ENCODE data around the gene LRRC42. TPM values are rescaled to one million over a fixed set of nuclear protein-coding genes. Genes with fewer than 3 reads are reported as not detected.
"Not testable (repeated sequence)": the region's sequence is repeated elsewhere in the genome, so short reads cannot be mapped to it uniquely, and the experiment has no call there.

Gene LRRC42
- total RNA-seq, 1 donor from 2014 or later: 18.1 TPM

- no peak for DNase-seq
- Histone ChIP-seq H3K36me3 (no peaks in the 10 kb centered on the region), H3K4me3 (no peak overlapping the region), H3K27ac (no peak overlapping the region), H3K4me1 (peaks cover 9% of the 10 kb centered on the region), H3K27me3 (no peaks in the 10 kb centered on the region), H3K9me3 (no peaks in the 10 kb centered on the region)
- no peak for TF ChIP-seq CTCF (IDR thresholded peaks at IDR 0.05)
- no peak for ATAC-seq
- intact Hi-C loops (cut with DNase I): no loop called here
These were observed 40.3 kb downstream of the LRRC42 start for GRCh38 chr1:53986458-53986857.

GRCh38 chr1:53987880-53988279 is 41.7 kb downstream of the LRRC42 start:
- ATAC-seq (no peak), DNase-seq (no peak)
- H3K36me3 ChIP-seq: no peaks in the 10 kb centered on the region
- no peaks in the 10 kb centered on the region for H3K27me3 ChIP-seq
- TF ChIP-seq CTCF (IDR thresholded peaks at IDR 0.05): no peak
- no peak overlapping the region for H3K4me3 ChIP-seq
- intact Hi-C loops (cut with DNase I): no loop called here
- H3K9me3 ChIP-seq: no peaks in the 10 kb centered on the region
- H3K27ac ChIP-seq: no peak overlapping the region
- no peaks in the 10 kb centered on the region for H3K4me1 ChIP-seq

GRCh38 chr1:53992085-53992874 is 46.1 kb downstream of the LRRC42 start:
- Histone ChIP-seq H3K27me3 (no peaks in the 10 kb centered on the region), H3K4me1 (no peaks in the 10 kb centered on the region), H3K9me3 (no peaks in the 10 kb centered on the region), H3K27ac (no peak overlapping the region), H3K4me3 (no peak overlapping the region), H3K36me3 (no peaks in the 10 kb centered on the region)
- DNase-seq (no peak), ATAC-seq (peak; percentile 60)
- intact Hi-C loops (cut with DNase I): no loop called here
- TF ChIP-seq CTCF (IDR thresholded peaks at IDR 0.05): no peak

GRCh38 chr1:53994516-53994915 is 48.4 kb downstream of the LRRC42 start:
- ATAC-seq; intact Hi-C loops (cut with DNase I); H3K9me3 ChIP-seq; H3K27me3 ChIP-seq; H3K27ac ChIP-seq; DNase-seq; H3K4me3 ChIP-seq; H3K4me1 ChIP-seq; H3K36me3 ChIP-seq: not testable (repeated sequence)

- no peak for ATAC-seq
- Histone ChIP-seq H3K4me1 (no peaks in the 10 kb centered on the region), H3K27me3 (no peaks in the 10 kb centered on the region), H3K36me3 (no peaks in the 10 kb centered on the region), H3K27ac (no peak overlapping the region), H3K4me3 (no peak overlapping the region), H3K9me3 (no peaks in the 10 kb centered on the region)
- no peak for DNase-seq
- intact Hi-C loops (cut with DNase I): no loop called here
- no peak for TF ChIP-seq CTCF (IDR thresholded peaks at IDR 0.05)
These were observed 49.5 kb downstream of the LRRC42 start for GRCh38 chr1:53995683-53996082.

- TF ChIP-seq CTCF (IDR thresholded peaks at IDR 0.05): no peak
- Histone ChIP-seq H3K27ac (no peak overlapping the region), H3K4me1 (peaks cover 5% of the 10 kb centered on the region), H3K27me3 (no peaks in the 10 kb centered on the region), H3K4me3 (no peak overlapping the region), H3K9me3 (no peaks in the 10 kb centered on the region), H3K36me3 (no peaks in the 10 kb centered on the region)
- intact Hi-C loops (cut with DNase I): no loop called here
- ATAC-seq (no peak), DNase-seq (no peak)
These were observed 52.1 kb downstream of the LRRC42 start for GRCh38 chr1:53998223-53998622.
